ENCODE data around the gene SERPING1. TPM values are rescaled to one million over a fixed set of nuclear protein-coding genes. Genes with fewer than 3 reads are reported as not detected.

The SERPING1 gene
- total RNA-seq, 4 donors from 2014 or later = 107 to 343 (median 196) TPM

GRCh38 chr11:57634311-57634710 lies 36.8 kb downstream of the SERPING1 start:
- no peaks in the 10 kb centered on the region for H3K9me3 ChIP-seq
- peaks cover 8 to 12% of the 10 kb centered on the region in 2 donors for H3K4me1 ChIP-seq
- H3K4me3 ChIP-seq (replicated peaks in 1 of 3) = no peak overlapping the region
- TF ChIP-seq POLR2A (IDR thresholded peaks at IDR 0.05) = no peak
- no peak for TF ChIP-seq CTCF (IDR thresholded peaks at IDR 0.05)
- intact Hi-C loops (cut with DNase I) = no loop called here
- H3K27ac ChIP-seq = no peak overlapping the region
- H3K27me3 ChIP-seq = no peaks in the 10 kb centered on the region
- no peaks in the 10 kb centered on the region for H3K36me3 ChIP-seq
- no peak for DNase-seq

- Histone ChIP-seq H3K9me3 (no peaks in the 10 kb centered on the region), H3K36me3 (no peaks in the 10 kb centered on the region), H3K4me1 (peaks cover 16 to 21% of the 10 kb centered on the region in 2 donors), H3K27me3 (no peaks in the 10 kb centered on the region), H3K27ac (no peak overlapping the region), H3K4me3 (replicated peaks in 1 of 3) (no peak overlapping the region)
- no peak for DNase-seq
- no peak for TF ChIP-seq CTCF (IDR thresholded peaks at IDR 0.05)
- no peak for TF ChIP-seq POLR2A (IDR thresholded peaks at IDR 0.05)
- intact Hi-C loops (cut with DNase I) = loop anchor here (5.0 kb wide), 1 partner anchor 68 kb away; the partner anchor contains the start of gene UBE2L6
- WGBS, 2 donors = 87 to 92% methylated on average over 8 of the region's 8 CpGs
These were observed 37.8 kb downstream of the SERPING1 start for GRCh38 chr11:57635246-57635645.

- no peaks in the 10 kb centered on the region for H3K9me3 ChIP-seq
- no peaks in the 10 kb centered on the region for H3K36me3 ChIP-seq
- H3K4me3 ChIP-seq (replicated peaks in 1 of 3) = peak overlapping the region; percentile 65 to 88 (median 70)
- no peak for TF ChIP-seq POLR2A (IDR thresholded peaks at IDR 0.05)
- no peak for TF ChIP-seq CTCF (IDR thresholded peaks at IDR 0.05)
- peaks cover 39 to 45% of the 10 kb centered on the region in 2 donors for H3K4me1 ChIP-seq
- intact Hi-C loops (cut with DNase I) = loop anchor here (5.0 kb wide), 1 partner anchor 70 kb away; the partner anchor contains the start of gene UBE2L6
- WGBS, 2 donors = 6 to 27% methylated on average over 7 to 18 of the region's 18 CpGs
- H3K27me3 ChIP-seq = no peaks in the 10 kb centered on the region
- H3K27ac ChIP-seq = peak overlapping the region in 1 of 3 donors; percentile 73
- DNase-seq = no peak
These were observed 40.1 kb downstream of the SERPING1 start for GRCh38 chr11:57637626-57638004.

- no peak for TF ChIP-seq CTCF (IDR thresholded peaks at IDR 0.05)
- TF ChIP-seq POLR2A (IDR thresholded peaks at IDR 0.05) = peak; percentile 11 to 76
- intact Hi-C loops (cut with DNase I) = loop anchor here (5.0 kb wide), 1 partner anchor 71 kb away; the partner anchor contains the start of gene UBE2L6
- H3K9me3 ChIP-seq = no peaks in the 10 kb centered on the region
- no peaks in the 10 kb centered on the region for H3K27me3 ChIP-seq
- peaks cover 44 to 50% of the 10 kb centered on the region in 2 donors for H3K4me1 ChIP-seq
- peak overlapping the region; percentile 65 to 88 (median 70) for H3K4me3 ChIP-seq (replicated peaks in 1 of 3)
- H3K27ac ChIP-seq = peak overlapping the region; percentile 66 to 73 (median 71)
- DNase-seq = peak; percentile 84 to 87
- no peaks in the 10 kb centered on the region for H3K36me3 ChIP-seq
- WGBS, 2 donors = 1 to 2% methylated on average over 20 to 47 of the region's 47 CpGs
These were observed 40.7 kb downstream of the SERPING1 start for GRCh38 chr11:57638005-57638781.

GRCh38 chr11:57638811-57639320 lies 41.4 kb downstream of the SERPING1 start:
- intact Hi-C loops (cut with DNase I) = loop anchor here (5.0 kb wide), 1 partner anchor 72 kb away; the partner anchor contains the start of gene UBE2L6
- H3K9me3 ChIP-seq = no peaks in the 10 kb centered on the region
- 2 to 3% methylated on average over 10 to 18 of the region's 19 CpGs for WGBS, 2 donors
- H3K27me3 ChIP-seq = no peaks in the 10 kb centered on the region
- H3K27ac ChIP-seq = peak overlapping the region in 2 of 3 donors; percentile 71 to 73
- H3K4me1 ChIP-seq = peaks cover 47 to 57% of the 10 kb centered on the region in 2 donors
- H3K36me3 ChIP-seq = no peaks in the 10 kb centered on the region
- peak overlapping the region; percentile 65 to 88 (median 70) for H3K4me3 ChIP-seq (replicated peaks in 1 of 3)
- TF ChIP-seq CTCF (IDR thresholded peaks at IDR 0.05) (no peak), POLR2A (IDR thresholded peaks at IDR 0.05) (no peak)
- peak; percentile 10 to 22 for DNase-seq

All from thyroid gland (tissue), 4 donors.